SK-N-SH (cell line): ENCODE results near the gene TRAK1.

ENCODE experiments used
- CTCF ChIP-seq: fragments of 200-600 bp; sonication (generic); IDR thresholded peaks from 2 replicates; pipeline ENCODE4 v1.6.1; 2017; ENCODE audit warnings: antibody characterized with exemption, mild to moderate bottlenecking, moderate library complexity
- USF1 ChIP-seq: IDR thresholded peaks from 2 replicates; pipeline ENCODE4 v1.4.0; 2012; ENCODE audit warnings: low read depth, borderline replicate concordance
- USF2 ChIP-seq: fragments of 150-350 bp; IDR thresholded peaks from 2 replicates; pipeline ENCODE4 v1.6.1; 2017; ENCODE audit warnings: antibody characterized with exemption, low read length, low read depth, borderline replicate concordance
- ZBTB33 ChIP-seq: IDR thresholded peaks from 2 replicates; pipeline ENCODE4 v1.4.0; 2012; ENCODE audit warnings: low read depth, borderline replicate concordance

GRCh38 chr3:42162462-42162861, 71.3 kb downstream of the TRAK1 start:
- TF ChIP-seq ZBTB33 (no peak), CTCF (no peak), USF2 (no peak), USF1 (no peak)
